ENCODE measurements around the gene CYP27C1. TPM values are rescaled to one million over a fixed set of nuclear protein-coding genes. Genes with fewer than 3 reads are reported as not detected.
"Not testable (repeated sequence)": the region's sequence is repeated elsewhere in the genome, so short reads cannot be mapped to it uniquely, and the experiment has no call there.

Gene CYP27C1
- total RNA-seq, 1 donor from 2014 or later = not detected

GRCh38 chr2:127164761-127165538 is 55.1 kb downstream of the CYP27C1 start:
- DNase-seq (no peak), ATAC-seq (no peak)
- intact Hi-C loops (cut with DNase I) = no loop called here
- H3K9me3 ChIP-seq = no peaks in the 10 kb centered on the region
- no peak overlapping the region for H3K27ac ChIP-seq
- no peak overlapping the region for H3K4me3 ChIP-seq
- no peaks in the 10 kb centered on the region for H3K27me3 ChIP-seq
- no peaks in the 10 kb centered on the region for H3K36me3 ChIP-seq
- H3K4me1 ChIP-seq = no peaks in the 10 kb centered on the region
- TF ChIP-seq, protein P1, sequence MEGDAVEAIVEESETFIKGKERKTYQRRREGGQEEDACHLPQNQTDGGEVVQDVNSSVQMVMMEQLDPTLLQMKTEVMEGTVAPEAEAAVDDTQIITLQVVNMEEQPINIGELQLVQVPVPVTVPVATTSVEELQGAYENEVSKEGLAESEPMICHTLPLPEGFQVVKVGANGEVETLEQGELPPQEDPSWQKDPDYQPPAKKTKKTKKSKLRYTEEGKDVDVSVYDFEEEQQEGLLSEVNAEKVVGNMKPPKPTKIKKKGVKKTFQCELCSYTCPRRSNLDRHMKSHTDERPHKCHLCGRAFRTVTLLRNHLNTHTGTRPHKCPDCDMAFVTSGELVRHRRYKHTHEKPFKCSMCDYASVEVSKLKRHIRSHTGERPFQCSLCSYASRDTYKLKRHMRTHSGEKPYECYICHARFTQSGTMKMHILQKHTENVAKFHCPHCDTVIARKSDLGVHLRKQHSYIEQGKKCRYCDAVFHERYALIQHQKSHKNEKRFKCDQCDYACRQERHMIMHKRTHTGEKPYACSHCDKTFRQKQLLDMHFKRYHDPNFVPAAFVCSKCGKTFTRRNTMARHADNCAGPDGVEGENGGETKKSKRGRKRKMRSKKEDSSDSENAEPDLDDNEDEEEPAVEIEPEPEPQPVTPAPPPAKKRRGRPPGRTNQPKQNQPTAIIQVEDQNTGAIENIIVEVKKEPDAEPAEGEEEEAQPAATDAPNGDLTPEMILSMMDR (IDR thresholded peaks at IDR 0.05) = no peak

DNA sequence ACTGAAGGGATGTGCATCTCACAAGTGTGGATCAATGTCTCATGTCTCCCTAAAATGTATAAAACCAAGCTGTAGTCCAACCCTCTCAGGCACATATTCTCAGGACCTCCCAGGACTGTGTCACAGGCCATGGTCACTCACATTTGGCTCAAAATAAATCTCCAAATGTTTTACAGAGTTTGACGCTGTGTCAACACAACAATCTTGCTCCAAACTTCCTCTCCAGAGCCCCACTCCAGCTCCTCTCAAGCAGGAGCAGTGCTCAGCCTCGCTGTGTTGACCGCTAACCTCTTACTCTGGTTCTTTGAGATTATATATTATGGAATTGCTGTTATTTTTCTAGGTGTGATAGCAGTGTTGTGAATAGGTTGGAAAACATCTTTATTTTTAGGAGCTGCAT is 56.2 kb downstream of the CYP27C1 start:
- H3K27me3 ChIP-seq = no peaks in the 10 kb centered on the region
- DNase-seq = no peak
- intact Hi-C loops (cut with DNase I) = no loop called here
- peak; percentile 47 for ATAC-seq
- no peak overlapping the region for H3K27ac ChIP-seq
- H3K4me3 ChIP-seq = no peak overlapping the region
- no peaks in the 10 kb centered on the region for H3K9me3 ChIP-seq
- TF ChIP-seq, protein P1 (IDR thresholded peaks at IDR 0.05) = no peak
- no peaks in the 10 kb centered on the region for H3K36me3 ChIP-seq
- no peaks in the 10 kb centered on the region for H3K4me1 ChIP-seq

DNA sequence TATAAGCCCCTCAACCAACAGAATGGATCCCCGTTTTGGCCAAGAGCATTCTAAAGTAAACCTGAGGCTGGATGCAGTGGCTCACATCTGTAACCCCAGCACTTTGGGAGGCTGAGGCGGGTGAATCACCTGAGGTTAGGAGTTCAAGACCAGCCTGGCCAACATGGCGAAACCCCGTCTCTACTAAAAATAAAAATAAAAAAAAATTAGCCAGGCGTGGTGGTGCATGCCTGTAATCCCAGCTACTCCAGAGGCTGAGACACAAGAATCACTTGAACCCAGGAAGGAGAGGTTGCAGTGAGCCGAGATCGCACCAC is 57.1 kb downstream of the CYP27C1 start:
- DNase-seq; H3K36me3 ChIP-seq; H3K4me3 ChIP-seq; ATAC-seq; H3K27ac ChIP-seq; H3K27me3 ChIP-seq; intact Hi-C loops (cut with DNase I); H3K9me3 ChIP-seq; H3K4me1 ChIP-seq: not testable (repeated sequence)

DNA sequence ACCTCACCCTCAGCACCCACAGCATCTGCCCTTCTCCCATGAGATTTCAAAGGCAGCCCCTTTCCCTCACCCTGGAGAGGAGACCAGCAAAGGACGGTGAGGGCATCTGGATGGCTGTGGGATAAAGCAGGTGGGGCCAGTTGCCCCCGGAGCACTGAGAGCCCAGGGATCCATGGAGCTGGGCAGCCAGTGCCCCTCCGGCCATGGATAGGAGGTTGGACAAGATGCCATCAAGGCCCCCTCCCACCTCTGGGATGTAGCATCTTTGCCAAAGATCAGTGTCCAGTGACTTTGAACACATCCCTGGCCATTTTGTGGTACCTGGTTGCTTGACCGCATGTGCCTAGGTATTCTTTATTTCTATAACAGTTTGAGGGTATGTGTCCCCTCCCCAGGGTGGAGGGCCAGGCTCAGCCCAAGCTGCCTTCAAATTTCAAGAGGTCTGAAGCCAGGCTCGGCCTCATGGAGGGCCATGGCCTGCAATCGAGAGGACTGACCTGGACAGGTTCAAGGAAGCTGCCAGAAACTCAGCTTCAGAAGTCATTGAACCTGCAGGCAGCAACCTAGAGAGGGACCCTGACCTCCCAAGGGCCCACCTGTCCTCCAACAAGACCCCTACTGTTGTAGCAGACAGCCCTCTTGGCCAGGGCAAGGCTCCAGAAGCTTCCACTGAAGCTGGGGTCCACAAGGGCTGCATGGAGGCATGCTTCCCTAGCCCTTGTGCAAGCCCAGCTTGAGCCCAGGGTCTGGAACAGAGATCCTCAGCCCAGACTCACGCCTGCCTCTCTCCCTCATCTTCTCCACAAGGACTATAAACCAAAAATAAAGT is 57.6 kb downstream of the CYP27C1 start:
- TF ChIP-seq, protein P1 (IDR thresholded peaks at IDR 0.05) = no peak
- Histone ChIP-seq H3K9me3 (no peaks in the 10 kb centered on the region), H3K27ac (no peak overlapping the region), H3K36me3 (no peaks in the 10 kb centered on the region), H3K27me3 (no peaks in the 10 kb centered on the region), H3K4me3 (no peak overlapping the region), H3K4me1 (no peaks in the 10 kb centered on the region)
- DNase-seq = no peak
- intact Hi-C loops (cut with DNase I) = no loop called here
- ATAC-seq = no peak

DNA sequence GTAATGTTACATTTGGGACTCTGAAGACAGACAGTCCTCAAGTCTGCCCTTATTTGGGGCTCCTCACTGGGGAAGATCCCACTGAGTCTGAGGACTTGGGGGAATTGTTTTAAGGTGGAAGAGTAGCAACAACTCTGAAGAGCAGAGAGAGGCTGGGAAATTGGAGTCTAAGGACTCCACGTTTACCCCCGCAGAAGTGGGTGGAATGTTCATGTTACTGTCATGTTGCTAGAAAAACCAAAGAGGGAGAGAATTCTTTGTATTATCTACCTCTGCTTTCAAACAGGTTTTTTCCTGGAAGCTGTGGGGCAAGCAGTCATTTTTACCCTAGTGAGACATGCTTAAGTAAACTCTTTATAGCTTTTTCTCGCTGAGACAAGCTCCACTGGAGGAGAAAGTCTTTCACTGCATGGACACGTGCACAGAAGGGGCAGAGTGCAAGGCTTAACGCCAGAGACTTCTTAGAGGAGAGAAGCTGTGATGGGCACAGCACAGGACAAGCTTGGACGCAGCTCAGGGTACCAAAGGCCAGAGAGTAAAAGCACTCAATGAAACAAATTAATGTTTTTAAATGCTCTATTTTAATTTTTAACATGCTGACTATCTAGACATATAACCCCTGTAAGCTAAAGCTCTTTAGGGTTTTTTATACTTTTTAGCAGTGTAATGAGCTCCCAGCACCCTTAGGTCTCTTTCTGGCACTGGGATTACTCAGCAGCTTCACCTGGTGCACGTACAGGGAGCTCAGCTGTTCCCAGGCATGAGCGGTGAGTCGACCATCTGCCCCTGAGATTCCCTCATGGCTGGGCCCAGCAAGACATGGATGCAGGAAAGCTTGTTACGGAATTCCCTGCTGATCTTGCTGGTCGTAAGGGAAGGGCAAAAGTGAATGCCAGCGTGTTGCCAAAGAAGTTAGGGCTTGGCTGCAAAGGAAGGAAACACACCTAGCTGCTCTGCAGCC is 58.6 kb downstream of the CYP27C1 start:
- no peaks in the 10 kb centered on the region for H3K36me3 ChIP-seq
- DNase-seq (no peak), ATAC-seq (no peak)

More for the DNA sequence above, 58.6 kb downstream of the CYP27C1 start:
- H3K27me3 ChIP-seq = no peaks in the 10 kb centered on the region
- no peaks in the 10 kb centered on the region for H3K9me3 ChIP-seq
- H3K4me1 ChIP-seq = no peaks in the 10 kb centered on the region
- no peak overlapping the region for H3K27ac ChIP-seq
- TF ChIP-seq, protein P1 (IDR thresholded peaks at IDR 0.05) = no peak
- no peak overlapping the region for H3K4me3 ChIP-seq
- intact Hi-C loops (cut with DNase I) = no loop called here
